ENCODE results near the gene EFCAB14. TPM values are rescaled to one million over a fixed set of nuclear protein-coding genes. Genes with fewer than 3 reads are reported as not detected.
"Not testable (repeated sequence)": the region's sequence is repeated elsewhere in the genome, so short reads cannot be mapped to it uniquely, and the experiment has no call there.

EFCAB14 gene
- polyA plus RNA-seq, 3 donors from 2014 or later: 85.8 to 145 (median 98.8) TPM

DNA sequence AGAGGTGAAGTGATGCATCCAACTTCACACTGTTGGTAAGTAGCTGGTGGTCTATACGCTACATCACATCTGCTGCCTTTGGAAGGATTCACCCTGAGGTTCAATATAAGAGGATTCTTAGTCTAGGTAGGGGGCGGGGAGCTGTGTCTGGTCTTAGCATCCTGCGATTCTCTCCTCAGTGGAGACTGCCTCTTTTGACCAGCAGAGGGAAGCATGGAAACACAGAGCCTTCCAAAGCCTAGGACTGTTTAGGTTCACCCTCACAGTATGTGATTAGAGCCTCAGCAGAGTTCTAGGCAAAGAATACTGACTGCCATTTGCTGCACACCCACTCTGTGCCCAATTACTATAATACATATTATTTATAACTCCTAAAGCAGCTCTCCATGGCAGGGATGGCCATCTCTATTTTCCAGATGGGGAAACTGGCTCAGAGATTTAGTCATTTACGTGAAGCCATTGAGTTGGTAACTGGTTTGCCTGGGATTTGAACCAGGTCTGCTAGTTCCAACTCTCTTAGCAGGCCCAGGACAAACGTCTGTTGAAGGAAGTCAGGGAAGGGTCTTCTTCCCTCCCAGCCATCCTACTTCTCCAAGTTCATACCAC lies 28.9 kb upstream of the EFCAB14 start:
- no peaks in the 10 kb centered on the region for H3K9me3 Mint-ChIP-seq
- no peaks in the 10 kb centered on the region for H3K4me1 Mint-ChIP-seq
- no peak overlapping the region for H3K27ac Mint-ChIP-seq
- no peak overlapping the region for H3K4me3 Mint-ChIP-seq
- no peak for DNase-seq
- no peaks in the 10 kb centered on the region for H3K36me3 Mint-ChIP-seq
- peaks cover 5 to 25% (median 6%) of the 10 kb centered on the region in 3 donors for H3K27me3 Mint-ChIP-seq (ENCODE audit: low read depth in 3 of 3)

DNA sequence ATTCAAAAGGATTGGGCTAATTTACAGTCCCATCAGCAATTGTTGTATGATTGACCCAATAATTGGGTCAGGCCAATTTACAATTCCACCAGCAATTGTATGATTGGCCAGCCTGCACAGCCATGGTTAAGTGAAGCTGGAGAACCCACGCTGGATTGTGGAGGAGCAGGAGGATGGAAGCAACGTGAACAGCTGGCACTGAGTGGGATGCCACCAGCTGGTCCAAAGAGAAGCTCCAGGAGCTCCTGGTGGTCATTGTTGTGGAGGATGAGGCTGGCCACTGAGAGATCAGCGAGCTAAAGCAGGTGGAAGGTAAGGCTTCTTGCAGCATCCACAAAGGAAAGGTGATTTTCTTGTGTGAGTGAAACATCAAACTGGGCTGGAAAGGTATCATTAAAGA lies 23.2 kb upstream of the EFCAB14 start:
- peaks cover 3 to 11% (median 4%) of the 10 kb centered on the region in 3 donors for H3K27me3 Mint-ChIP-seq (ENCODE audit: low read depth in 3 of 3)

DNA sequence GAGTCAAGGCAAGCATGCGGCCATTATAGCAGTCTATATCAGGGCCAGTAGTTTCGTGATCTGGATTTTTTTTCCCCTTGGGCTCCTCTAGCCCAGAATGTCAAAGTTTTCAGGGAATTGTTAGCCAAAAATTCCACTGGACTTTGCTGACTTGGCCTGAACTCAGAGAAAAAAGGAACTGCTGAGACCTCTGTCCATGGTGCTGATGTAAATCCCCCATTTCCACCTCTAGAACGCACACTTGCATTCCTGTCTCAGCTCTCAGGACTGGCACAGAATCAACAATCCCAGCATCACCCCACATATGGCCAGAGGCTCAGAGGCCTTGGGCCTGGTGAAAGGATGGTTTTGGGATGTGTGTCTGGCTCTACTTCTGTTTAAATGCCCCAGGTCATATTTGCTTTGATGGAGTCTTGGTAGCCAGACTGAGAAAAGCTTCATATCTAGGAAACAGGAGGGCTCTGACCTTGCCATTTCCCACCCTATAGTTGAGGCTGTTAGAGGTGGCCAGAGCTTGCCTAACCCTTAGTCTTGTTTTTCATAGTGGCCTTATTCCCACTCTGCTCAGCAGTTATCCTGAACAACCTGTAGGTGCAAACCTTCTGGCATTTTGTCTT lies 16.9 kb upstream of the EFCAB14 start:
- H3K4me1 Mint-ChIP-seq: no peaks in the 10 kb centered on the region
- peaks cover 5 to 17% (median 9%) of the 10 kb centered on the region in 3 donors for H3K27me3 Mint-ChIP-seq (ENCODE audit: low read depth in 3 of 3)
- H3K9me3 Mint-ChIP-seq: peaks cover 0 to 4% (median 0%) of the 10 kb centered on the region in 6 donors
- no peak overlapping the region for H3K27ac Mint-ChIP-seq
- no peaks in the 10 kb centered on the region for H3K36me3 Mint-ChIP-seq
- DNase-seq: peak; percentile 6 to 28 (median 27)
- no peak overlapping the region for H3K4me3 Mint-ChIP-seq

More for the DNA sequence above, 23.2 kb upstream of the EFCAB14 start:
- Mint-ChIP-seq H3K4me3 (no peak overlapping the region), H3K36me3 (no peaks in the 10 kb centered on the region), H3K4me1 (no peaks in the 10 kb centered on the region), H3K27ac (no peak overlapping the region), H3K9me3 (no peaks in the 10 kb centered on the region)
- DNase-seq: no peak

DNA sequence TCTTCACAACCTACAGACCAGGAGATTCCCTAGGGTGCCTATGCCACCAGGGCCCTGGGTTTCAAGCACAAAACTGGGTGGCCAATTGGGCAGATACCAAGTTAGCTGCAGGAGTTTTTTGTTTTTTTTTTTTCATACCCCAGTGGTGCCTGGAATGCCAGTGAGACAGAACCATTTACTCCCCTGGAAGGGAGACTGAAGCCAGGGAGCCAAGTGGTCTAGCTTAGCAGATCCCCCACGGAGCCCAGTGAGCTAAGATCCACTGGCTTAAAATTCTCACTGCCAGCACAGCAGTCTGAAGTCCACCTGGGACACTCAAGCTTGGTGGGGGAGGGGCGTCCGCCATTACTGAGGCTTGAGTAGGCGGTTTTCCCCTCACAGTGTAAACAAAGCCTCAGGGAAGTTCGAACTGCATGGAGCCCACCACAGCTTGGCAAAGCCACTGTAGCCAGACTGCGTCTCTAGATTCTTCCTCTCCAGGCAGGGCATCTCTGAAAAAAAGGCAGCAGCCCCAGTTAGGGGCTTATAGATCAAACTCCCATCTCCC lies 9.5 kb upstream of the EFCAB14 start:
- H3K27ac Mint-ChIP-seq, H3K4me3 Mint-ChIP-seq, H3K36me3 Mint-ChIP-seq, DNase-seq, H3K4me1 Mint-ChIP-seq, H3K9me3 Mint-ChIP-seq: not testable (repeated sequence)
- peaks cover 12 to 27% (median 13%) of the 10 kb centered on the region in 3 donors for H3K27me3 Mint-ChIP-seq (ENCODE audit: low read depth in 3 of 3)

DNA sequence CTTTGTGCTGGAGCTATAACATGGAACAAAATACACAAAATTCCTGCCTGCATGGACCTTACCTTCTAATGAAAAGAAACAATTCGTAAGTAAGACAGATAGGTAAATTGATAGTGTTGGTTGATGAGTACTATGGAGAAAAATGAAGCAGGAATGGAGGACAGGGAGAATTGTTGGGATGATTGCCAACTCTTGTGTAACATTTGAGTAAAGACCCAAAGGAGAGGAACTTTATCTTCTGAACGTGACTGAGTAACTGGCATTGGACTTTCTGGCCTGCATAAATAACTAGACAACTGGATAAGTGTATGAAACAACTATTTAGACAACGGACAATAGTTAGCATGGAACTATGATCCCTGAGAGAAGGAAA lies 6.8 kb upstream of the EFCAB14 start:
- H3K9me3 Mint-ChIP-seq: peaks cover 0 to 2% (median 0%) of the 10 kb centered on the region in 6 donors
- peaks cover 0 to under 1% of the 10 kb centered on the region in 2 donors for H3K4me1 Mint-ChIP-seq
- peaks cover 3 to 17% (median 10%) of the 10 kb centered on the region in 3 donors for H3K27me3 Mint-ChIP-seq (ENCODE audit: low read depth in 3 of 3)
- no peak overlapping the region for H3K27ac Mint-ChIP-seq
- no peak for DNase-seq
- no peak overlapping the region for H3K4me3 Mint-ChIP-seq
- no peaks in the 10 kb centered on the region for H3K36me3 Mint-ChIP-seq

DNA sequence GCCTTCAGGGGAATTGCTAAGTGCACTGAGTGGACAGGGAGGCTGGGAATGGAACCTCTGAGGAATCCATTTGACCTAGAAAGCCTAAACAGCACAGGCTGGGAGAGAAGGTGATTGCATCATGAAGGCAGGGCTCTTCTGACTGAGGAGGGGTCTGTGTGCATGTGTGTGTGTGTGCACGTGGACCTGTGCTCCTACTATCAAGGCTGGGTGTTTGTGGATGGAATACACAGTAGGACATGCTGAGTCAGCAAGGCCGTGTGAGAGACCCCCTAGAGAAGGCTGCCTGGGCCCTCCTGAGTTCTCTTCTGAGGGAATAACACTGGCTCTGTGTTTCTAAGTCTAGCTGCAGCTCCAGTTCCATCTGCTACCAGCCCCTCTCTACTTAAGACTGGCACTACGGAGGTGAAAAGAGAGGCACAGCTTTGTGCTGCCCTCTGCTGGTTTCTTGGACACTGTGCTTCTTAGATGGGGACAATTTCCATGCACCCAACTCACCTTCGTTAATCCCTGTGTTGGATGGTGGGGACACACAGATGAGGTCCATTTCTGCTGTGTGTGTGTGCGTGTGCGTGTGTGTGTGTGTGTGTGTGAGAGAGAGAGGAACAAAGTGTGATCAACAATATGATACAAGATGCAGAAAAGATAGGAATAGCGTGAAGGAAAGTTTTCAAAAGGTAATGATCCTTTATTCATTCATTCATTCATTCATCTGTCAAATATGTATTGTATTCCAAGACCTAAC lies 6.2 kb upstream of the EFCAB14 start:
- Mint-ChIP-seq H3K4me3 (no peak overlapping the region), H3K27ac (no peak overlapping the region), H3K4me1 (peaks cover 0 to 2% of the 10 kb centered on the region in 2 donors), H3K27me3 (ENCODE audit: low read depth in 3 of 3) (peaks cover 3 to 17% (median 8%) of the 10 kb centered on the region in 3 donors), H3K9me3 (peaks cover 0 to 2% (median 0%) of the 10 kb centered on the region in 6 donors), H3K36me3 (no peaks in the 10 kb centered on the region)
- DNase-seq: peak; percentile 56 to 69 (median 58)

DNA sequence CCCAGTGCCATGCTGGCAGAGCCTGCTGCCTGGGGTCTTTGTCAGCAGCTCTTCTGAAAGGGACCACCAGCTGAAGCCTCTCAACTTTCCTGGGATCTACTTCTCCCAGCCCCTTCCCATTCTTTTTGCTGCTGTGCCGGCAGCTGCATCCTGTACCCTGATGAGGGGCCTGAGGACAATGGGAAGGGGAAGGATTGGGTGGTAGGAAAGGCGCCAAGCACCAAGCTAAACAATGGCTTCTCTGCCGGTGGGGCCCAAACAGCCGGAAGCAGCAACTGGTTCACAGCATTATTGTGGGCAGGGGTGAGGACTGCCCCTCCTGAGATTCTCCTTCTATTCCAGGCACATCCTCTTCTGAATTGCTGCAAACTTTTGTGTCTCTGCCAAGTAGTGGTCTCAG lies 5.0 kb upstream of the EFCAB14 start:
- peaks cover 10 to 11% of the 10 kb centered on the region in 2 donors for H3K4me1 Mint-ChIP-seq
- no peaks in the 10 kb centered on the region for H3K9me3 Mint-ChIP-seq
- no peak overlapping the region for H3K4me3 Mint-ChIP-seq
- no peaks in the 10 kb centered on the region for H3K36me3 Mint-ChIP-seq
- peaks cover 4 to 12% (median 12%) of the 10 kb centered on the region in 3 donors for H3K27me3 Mint-ChIP-seq (ENCODE audit: low read depth in 3 of 3)
- no peak overlapping the region for H3K27ac Mint-ChIP-seq
- no peak for DNase-seq

DNA sequence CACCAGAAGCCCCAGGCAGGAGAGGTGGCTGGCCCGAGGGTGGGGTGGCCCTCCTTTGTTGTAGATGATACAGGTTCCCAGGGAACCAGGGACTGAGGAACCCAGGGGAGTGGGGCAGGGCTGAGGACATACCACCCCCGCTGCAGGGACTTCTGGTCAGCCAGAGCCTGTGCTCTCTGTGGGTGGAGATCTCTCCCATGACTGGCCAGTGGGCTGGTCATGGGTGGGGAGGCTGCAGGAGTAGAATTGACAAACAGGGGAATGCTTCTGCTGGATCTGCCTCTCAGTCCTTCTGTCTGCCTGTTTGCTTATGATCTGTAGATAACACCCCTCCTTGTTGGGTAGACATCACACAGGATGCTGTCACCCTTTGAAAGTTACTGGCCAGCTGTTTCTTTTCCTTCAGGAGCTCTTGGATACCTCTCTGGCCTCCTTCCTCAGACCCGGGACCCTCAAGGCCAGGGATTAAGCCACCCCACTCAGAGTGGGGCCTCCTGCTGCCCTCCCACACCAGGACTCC lies 2.8 kb upstream of the EFCAB14 start:
- Mint-ChIP-seq H3K4me3 (no peak overlapping the region), H3K4me1 (peaks cover 26 to 29% of the 10 kb centered on the region in 2 donors), H3K27me3 (ENCODE audit: low read depth in 3 of 3) (peaks cover 8 to 15% (median 11%) of the 10 kb centered on the region in 3 donors), H3K36me3 (no peaks in the 10 kb centered on the region), H3K9me3 (no peaks in the 10 kb centered on the region), H3K27ac (no peak overlapping the region)
- DNase-seq: no peak

DNA sequence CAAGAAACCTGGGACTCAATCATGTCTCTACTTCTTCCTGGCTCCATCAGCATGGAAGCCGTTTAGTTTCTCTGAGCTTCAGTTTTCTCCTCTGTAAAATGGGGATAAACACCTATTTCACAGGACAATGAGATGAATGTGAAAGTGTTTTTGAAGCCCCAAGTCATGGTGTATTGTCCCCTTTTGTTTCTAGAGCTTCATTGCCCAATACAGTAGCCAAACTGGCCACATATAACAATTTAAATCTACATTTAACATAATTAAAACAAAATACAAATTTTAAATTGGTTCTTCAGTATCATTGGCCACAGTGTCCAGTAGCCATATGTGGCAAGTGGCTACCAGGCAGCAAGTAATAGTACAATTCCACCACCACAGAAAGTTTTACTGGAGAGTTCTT lies 2.3 kb upstream of the EFCAB14 start:
- Mint-ChIP-seq H3K27me3 (ENCODE audit: low read depth in 3 of 3) (peaks cover 8 to 15% (median 11%) of the 10 kb centered on the region in 3 donors), H3K9me3 (no peaks in the 10 kb centered on the region), H3K4me1 (peaks cover 32 to 34% of the 10 kb centered on the region in 2 donors), H3K36me3 (peaks cover 0 to 3% (median 0%) of the 10 kb centered on the region in 3 donors), H3K27ac (no peak overlapping the region), H3K4me3 (no peak overlapping the region)
- no peak for DNase-seq

DNA sequence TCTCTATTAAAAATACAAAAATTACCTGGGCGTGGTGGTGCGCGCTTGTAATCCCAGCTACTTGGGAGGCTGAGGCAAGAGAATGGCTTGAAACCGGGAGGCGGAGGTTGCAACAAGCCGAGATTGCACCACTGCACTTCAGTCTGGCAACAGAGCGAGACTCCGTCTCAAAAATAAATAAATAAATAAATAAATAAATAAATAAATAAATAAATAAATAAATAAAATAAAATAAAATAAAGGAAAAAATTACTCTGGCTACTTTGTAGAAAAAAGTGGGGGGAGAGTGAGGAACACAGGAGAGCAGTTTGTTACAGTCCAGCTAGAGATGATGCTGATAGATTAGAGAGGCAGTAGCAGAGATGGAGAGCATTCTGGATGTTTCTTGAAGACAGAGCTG lies 1.4 kb upstream of the EFCAB14 start:
- Mint-ChIP-seq H3K27ac (peak overlapping the region in 2 of 6 donors; percentile 5 to 72), H3K27me3 (ENCODE audit: low read depth in 3 of 3) (peaks cover 6 to 12% (median 10%) of the 10 kb centered on the region in 3 donors), H3K4me3 (peak overlapping the region in 3 of 5 donors; percentile 0 to 23 (median 3)), H3K4me1 (peaks cover 38% of the 10 kb centered on the region in 2 donors)
- not testable (repeated sequence) for H3K36me3 Mint-ChIP-seq, DNase-seq, H3K9me3 Mint-ChIP-seq

DNA sequence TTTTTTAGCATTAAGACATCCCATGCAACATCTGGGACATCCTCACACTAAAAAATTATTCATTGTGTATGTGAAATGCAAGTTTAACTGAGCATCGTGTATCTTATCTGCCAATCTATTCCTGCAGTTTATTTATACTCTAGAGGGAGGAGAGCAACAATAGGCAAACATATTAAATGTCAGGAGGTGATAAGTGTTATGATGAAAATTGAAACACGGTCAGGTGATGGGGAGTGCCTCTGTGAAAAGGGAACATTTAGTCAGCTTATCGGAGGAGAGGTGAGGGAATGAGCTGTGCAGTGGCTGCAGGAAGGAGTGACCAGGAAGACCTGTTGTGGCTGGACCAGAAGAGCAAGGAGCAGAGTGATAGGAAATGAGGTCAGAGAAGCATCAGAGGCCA lies 775 bp upstream of the EFCAB14 start:
- Mint-ChIP-seq H3K27ac (peak overlapping the region; percentile 84 to 93 (median 89)), H3K27me3 (ENCODE audit: low read depth in 3 of 3) (peaks cover 6 to 10% (median 9%) of the 10 kb centered on the region in 3 donors), H3K4me1 (peaks cover 39 to 44% of the 10 kb centered on the region in 2 donors), H3K9me3 (no peaks in the 10 kb centered on the region), H3K4me3 (peak overlapping the region; percentile 82 to 93 (median 92)), H3K36me3 (peaks cover 0 to 12% (median 5%) of the 10 kb centered on the region in 3 donors)
- no peak for DNase-seq

DNA sequence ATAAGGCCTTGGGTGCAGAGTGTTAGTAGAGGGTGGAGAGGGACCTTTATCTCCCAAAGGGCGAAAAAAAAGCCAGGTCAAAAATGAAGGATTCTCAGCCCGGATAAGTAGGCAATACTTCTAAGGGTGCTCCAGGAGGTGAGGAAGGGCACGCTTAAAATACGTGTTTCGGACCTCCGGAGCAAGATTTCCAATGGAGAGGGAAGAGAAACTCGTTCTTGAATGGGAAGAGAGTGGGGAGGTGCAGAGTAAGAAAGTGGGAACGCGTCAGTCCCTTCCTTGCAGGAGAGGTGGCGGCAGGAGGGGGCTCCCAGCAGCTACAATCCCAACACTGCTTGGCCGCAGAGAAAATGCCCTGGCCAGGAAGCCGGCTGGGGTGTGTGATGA lies 581 bp downstream of the EFCAB14 start:
- Mint-ChIP-seq H3K27me3 (ENCODE audit: low read depth in 3 of 3) (peaks cover 6 to 10% (median 9%) of the 10 kb centered on the region in 3 donors), H3K36me3 (peaks cover 0 to 18% (median 5%) of the 10 kb centered on the region in 3 donors), H3K4me1 (peaks cover 41 to 54% of the 10 kb centered on the region in 2 donors), H3K9me3 (no peaks in the 10 kb centered on the region), H3K4me3 (peak overlapping the region; percentile 89 to 93 (median 92)), H3K27ac (peak overlapping the region; percentile 87 to 95 (median 92))
- no peak for DNase-seq

DNA sequence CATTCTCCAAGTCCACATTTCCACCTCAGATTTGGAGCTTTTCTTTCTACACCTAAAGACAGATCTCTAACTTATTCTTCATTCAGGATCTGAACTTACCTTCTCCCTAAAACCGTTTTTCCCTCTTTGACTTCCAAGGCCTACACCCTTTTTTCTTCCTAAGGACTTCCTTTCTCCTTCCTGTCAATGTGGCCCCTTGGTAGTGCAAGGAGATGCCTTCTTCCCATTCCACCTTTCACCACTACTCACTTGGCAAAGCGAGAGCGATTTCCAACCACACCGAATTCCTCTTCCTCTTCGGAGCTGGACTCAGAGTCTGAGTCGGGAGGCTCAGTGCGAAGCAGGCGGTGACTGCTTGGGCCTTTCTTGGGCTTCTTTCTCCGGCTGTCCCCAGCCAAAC lies 1.3 kb downstream of the EFCAB14 start:
- H3K4me1 Mint-ChIP-seq: peaks cover 41 to 55% of the 10 kb centered on the region in 2 donors
- H3K27ac Mint-ChIP-seq: peak overlapping the region; percentile 87 to 95 (median 92)
- peak overlapping the region; percentile 89 to 93 (median 92) for H3K4me3 Mint-ChIP-seq
- no peaks in the 10 kb centered on the region for H3K9me3 Mint-ChIP-seq
- H3K27me3 Mint-ChIP-seq (ENCODE audit: low read depth in 3 of 3): peaks cover 6 to 10% (median 9%) of the 10 kb centered on the region in 3 donors
- peaks cover 0 to 18% (median 5%) of the 10 kb centered on the region in 3 donors for H3K36me3 Mint-ChIP-seq
- DNase-seq: no peak
